ENCODE results near the gene GATAD2B.
"Not testable (repeated sequence)": the region's sequence is repeated elsewhere in the genome, so short reads cannot be mapped to it uniquely, and the experiment has no call there.

GATAD2B gene

DNA sequence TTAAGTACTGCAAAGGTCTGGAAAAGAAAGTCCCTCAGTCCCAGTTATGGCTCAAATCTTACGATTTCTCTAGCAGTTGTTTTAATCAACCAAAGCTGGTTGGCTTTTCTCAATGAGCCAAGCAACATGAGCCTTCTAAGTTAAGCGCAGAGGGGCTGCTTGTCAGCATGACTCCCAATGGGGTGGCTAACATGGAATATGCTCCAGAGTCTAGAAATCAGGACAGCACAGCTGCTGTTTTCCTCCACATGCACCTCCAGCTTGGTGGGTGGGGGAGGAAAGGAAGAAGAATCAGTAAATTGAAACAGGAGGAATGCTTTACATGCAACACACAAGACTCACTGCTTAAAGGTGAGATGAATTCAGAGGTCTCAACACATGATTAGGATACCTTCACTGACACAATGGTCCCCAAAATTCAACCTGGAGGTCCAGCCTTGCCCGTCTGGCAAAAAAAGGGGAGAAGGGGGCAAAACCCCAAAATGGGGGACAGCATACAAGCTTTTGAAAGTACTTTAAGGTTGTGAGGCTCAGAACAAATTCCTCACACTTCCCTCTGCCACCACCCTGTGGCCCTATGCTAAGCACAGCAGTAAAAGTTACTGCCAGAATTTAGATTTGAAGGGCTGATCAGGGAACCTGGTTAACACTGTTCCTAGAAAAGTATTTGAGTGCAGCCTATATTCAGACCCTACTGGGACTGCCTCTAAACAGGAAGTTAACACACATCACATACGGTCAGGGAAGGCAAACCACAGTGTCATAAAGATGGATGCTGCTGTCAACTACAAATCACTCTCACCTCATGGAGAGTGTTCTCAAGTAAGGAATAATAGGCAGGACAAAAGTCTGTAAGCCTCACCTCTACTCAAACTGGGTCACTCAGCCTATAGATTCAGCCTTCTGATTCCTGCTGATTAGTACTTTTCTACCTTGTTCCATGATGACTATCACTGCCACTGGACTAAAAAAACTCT is 2.6 kb downstream of the GATAD2B start:
- TF ChIP-seq SPI1 (IDR thresholded peaks at IDR 0.05; ENCODE audit: borderline replicate concordance, low read depth): no peak
- Histone ChIP-seq H3K27ac (replicated peaks) (0 out of 2 replicates have a peak overlapping the region, but pooled peaks have one; percentile 8), H3K4me3 (replicated peaks; ENCODE audit: insufficient read depth, low read length) (no peak overlapping the region), H3K27me3 (ENCODE audit: insufficient read depth, poor library complexity, severe bottlenecking) (no peaks in the 10 kb centered on the region)
- DNase-seq (ENCODE audit: low read depth in 1 of 2, low spot score in 1 of 2): peak in 1 of 2 experiments; percentile 62

DNA sequence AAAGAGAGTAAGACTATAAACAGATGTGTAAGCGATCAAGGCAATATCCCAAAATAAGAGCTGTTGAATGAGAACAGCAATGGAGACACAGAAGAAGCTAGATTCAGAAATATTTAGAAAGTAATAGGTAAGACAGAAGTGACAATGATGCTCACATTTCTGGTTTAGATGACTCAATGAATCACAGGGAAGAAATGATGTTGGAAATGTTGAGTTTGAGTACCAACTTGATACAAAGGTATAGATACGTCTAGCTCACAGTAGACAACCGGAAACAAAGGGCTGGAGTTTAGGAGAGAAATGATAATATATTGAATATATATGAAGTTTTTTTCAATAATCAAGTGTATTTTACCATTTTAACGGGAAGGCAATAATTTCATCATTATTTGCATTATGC is 6.5 kb downstream of the GATAD2B start:
- DNase-seq (ENCODE audit: low read depth in 1 of 2, low spot score in 1 of 2): no peak
- Histone ChIP-seq H3K27ac (replicated peaks) (no peak overlapping the region), H3K27me3 (ENCODE audit: insufficient read depth, poor library complexity, severe bottlenecking) (no peaks in the 10 kb centered on the region), H3K4me3 (replicated peaks; ENCODE audit: insufficient read depth, low read length) (no peak overlapping the region)
- TF ChIP-seq SPI1 (IDR thresholded peaks at IDR 0.05; ENCODE audit: borderline replicate concordance, low read depth): no peak

DNA sequence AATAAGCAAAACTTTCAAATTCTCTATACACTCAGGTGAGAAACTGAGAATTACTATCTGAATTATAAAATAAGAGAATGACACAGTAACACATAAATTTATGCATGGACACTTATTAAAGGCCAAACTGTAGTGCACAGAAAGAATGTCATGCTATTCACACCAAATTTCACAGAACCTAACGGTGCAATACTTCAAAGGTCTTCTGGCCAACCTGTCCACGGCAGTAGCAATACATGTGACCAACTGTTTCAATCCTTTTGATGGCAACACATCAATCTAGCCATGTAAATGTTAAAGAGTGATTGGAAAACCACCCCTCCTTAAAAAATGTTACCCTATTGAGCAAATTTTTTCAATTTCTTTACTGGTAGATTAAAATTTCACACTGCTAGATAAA is 10.4 kb downstream of the GATAD2B start:
- TF ChIP-seq, protein P1, sequence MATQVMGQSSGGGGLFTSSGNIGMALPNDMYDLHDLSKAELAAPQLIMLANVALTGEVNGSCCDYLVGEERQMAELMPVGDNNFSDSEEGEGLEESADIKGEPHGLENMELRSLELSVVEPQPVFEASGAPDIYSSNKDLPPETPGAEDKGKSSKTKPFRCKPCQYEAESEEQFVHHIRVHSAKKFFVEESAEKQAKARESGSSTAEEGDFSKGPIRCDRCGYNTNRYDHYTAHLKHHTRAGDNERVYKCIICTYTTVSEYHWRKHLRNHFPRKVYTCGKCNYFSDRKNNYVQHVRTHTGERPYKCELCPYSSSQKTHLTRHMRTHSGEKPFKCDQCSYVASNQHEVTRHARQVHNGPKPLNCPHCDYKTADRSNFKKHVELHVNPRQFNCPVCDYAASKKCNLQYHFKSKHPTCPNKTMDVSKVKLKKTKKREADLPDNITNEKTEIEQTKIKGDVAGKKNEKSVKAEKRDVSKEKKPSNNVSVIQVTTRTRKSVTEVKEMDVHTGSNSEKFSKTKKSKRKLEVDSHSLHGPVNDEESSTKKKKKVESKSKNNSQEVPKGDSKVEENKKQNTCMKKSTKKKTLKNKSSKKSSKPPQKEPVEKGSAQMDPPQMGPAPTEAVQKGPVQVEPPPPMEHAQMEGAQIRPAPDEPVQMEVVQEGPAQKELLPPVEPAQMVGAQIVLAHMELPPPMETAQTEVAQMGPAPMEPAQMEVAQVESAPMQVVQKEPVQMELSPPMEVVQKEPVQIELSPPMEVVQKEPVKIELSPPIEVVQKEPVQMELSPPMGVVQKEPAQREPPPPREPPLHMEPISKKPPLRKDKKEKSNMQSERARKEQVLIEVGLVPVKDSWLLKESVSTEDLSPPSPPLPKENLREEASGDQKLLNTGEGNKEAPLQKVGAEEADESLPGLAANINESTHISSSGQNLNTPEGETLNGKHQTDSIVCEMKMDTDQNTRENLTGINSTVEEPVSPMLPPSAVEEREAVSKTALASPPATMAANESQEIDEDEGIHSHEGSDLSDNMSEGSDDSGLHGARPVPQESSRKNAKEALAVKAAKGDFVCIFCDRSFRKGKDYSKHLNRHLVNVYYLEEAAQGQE (IDR thresholded peaks at IDR 0.05; ENCODE audit: insufficient replicate concordance, low read depth): no peak
- TF ChIP-seq POLR2AphosphoS5 (IDR thresholded peaks at IDR 0.05; ENCODE audit: low read depth): no peak
- TF ChIP-seq, protein P2, sequence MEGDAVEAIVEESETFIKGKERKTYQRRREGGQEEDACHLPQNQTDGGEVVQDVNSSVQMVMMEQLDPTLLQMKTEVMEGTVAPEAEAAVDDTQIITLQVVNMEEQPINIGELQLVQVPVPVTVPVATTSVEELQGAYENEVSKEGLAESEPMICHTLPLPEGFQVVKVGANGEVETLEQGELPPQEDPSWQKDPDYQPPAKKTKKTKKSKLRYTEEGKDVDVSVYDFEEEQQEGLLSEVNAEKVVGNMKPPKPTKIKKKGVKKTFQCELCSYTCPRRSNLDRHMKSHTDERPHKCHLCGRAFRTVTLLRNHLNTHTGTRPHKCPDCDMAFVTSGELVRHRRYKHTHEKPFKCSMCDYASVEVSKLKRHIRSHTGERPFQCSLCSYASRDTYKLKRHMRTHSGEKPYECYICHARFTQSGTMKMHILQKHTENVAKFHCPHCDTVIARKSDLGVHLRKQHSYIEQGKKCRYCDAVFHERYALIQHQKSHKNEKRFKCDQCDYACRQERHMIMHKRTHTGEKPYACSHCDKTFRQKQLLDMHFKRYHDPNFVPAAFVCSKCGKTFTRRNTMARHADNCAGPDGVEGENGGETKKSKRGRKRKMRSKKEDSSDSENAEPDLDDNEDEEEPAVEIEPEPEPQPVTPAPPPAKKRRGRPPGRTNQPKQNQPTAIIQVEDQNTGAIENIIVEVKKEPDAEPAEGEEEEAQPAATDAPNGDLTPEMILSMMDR (IDR thresholded peaks at IDR 0.05; ENCODE audit: insufficient read depth, low read length): no peak
- TF ChIP-seq SPI1 (IDR thresholded peaks at IDR 0.05; ENCODE audit: borderline replicate concordance, low read depth): no peak
- TF ChIP-seq GABPA (IDR thresholded peaks at IDR 0.05; ENCODE audit: low read depth): no peak

DNA sequence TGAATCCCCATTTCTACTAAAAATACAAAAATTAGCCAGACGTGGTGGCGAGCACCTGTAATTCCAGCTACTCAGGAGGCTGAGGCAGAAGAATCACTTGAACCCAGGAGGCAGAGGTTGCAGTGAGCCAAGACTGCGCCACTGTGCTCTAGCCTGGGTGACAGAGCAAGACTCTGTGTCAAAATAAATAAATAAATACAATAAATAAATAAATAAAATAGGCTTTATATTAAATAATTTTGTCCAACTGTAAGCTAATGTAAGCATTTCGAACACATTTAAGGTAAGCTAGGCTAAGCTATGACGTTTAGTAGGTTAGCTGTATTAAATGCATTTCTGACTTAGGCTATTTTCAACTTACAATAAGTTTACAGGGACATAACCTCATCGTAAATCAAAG is 12.2 kb downstream of the GATAD2B start:
- DNase-seq (ENCODE audit: low read depth in 1 of 2, low spot score in 1 of 2): not testable (repeated sequence)

More for the DNA sequence above, 10.4 kb downstream of the GATAD2B start:
- Histone ChIP-seq H3K27me3 (ENCODE audit: insufficient read depth, poor library complexity, severe bottlenecking) (no peaks in the 10 kb centered on the region), H3K4me3 (replicated peaks; ENCODE audit: insufficient read depth, low read length) (no peak overlapping the region), H3K27ac (replicated peaks) (no peak overlapping the region)
- no peak for DNase-seq (ENCODE audit: low read depth in 1 of 2, low spot score in 1 of 2)

DNA sequence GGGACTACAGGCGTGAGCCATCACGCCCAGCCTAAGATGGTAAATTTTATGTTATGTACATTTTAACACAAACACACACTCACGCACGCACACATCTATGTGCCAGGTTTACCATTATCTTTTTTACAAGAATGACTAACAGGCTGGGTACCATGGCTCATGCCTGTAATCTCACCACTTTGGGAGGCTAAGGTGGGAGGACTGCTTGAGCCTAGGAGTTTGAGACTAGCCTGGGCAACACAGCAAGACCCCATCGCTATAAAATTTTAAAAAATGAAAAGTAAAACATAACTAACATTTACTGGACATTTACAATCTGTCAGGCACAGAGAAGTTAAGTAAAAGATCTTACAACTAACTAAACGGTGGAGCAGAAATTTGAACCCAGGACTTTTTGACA is 14.7 kb downstream of the GATAD2B start:
- no peak for DNase-seq (ENCODE audit: low read depth in 1 of 2, low spot score in 1 of 2)
- TF ChIP-seq GABPA (IDR thresholded peaks at IDR 0.05; ENCODE audit: low read depth) (no peak), SPI1 (IDR thresholded peaks at IDR 0.05; ENCODE audit: borderline replicate concordance, low read depth) (no peak), POLR2AphosphoS5 (IDR thresholded peaks at IDR 0.05; ENCODE audit: low read depth) (no peak)
- TF ChIP-seq, protein P1 (IDR thresholded peaks at IDR 0.05; ENCODE audit: insufficient replicate concordance, low read depth): no peak
- TF ChIP-seq, protein P2 (IDR thresholded peaks at IDR 0.05; ENCODE audit: insufficient read depth, low read length): no peak
- Histone ChIP-seq H3K4me3 (replicated peaks; ENCODE audit: insufficient read depth, low read length) (no peak overlapping the region), H3K27me3 (ENCODE audit: insufficient read depth, poor library complexity, severe bottlenecking) (no peaks in the 10 kb centered on the region), H3K27ac (replicated peaks) (no peak overlapping the region)

More for the DNA sequence above, 12.2 kb downstream of the GATAD2B start:
- not testable (repeated sequence) for H3K27me3 ChIP-seq (ENCODE audit: insufficient read depth, poor library complexity, severe bottlenecking); H3K27ac ChIP-seq (replicated peaks); H3K4me3 ChIP-seq (replicated peaks; ENCODE audit: insufficient read depth, low read length)
